HepG2 (cell line): ENCODE measurements around the gene TPO. TPM values are rescaled to one million over a fixed set of nuclear protein-coding genes. Genes with fewer than 3 reads are reported as not detected.

Source experiments
- ATAC-seq: fragments of 200-7000 bp; cut with Tn5 transposase; 3 replicates; pipeline ENCODE4 v1.9.1; 2020; ENCODE audit warnings: mild to moderate bottlenecking, moderate library complexity
- BruUV-seq: library from RNA; stranded (reverse); fragments of 400-500 nt; replicated peaks from 2 replicates; lab custom pipeline; 2021; lab: Mats Ljungman, UMichigan
- CTCF ChIA-PET: fragments of 300-600 bp; formaldehyde crosslinking; extraction: SDS; loops from one replicate; lab custom pipeline; 2021; ENCODE audit warnings: low total read pairs, inconsistent platforms, low intra/inter-chr PET ratio; lab: Yijun Ruan, JAX
- POLR2A ChIA-PET: fragments of 350-600 bp; sonication (Branson Sonifier 250); formaldehyde crosslinking; loops from one replicate; lab custom pipeline; 2020; ENCODE audit warnings: antibody characterized with exemption, inconsistent platforms; lab: Yijun Ruan, JAX
- DNase-seq: peaks from one replicate; pipeline ENCODE4 v3.0.0-alpha.2; 2015; ENCODE audit warnings: low spot score
- FAIRE-seq: peaks from 3 replicates; lab custom pipeline; 2011; peaks lifted over from hg19 to GRCh38; lab: Jason Lieb, UNC
- H2AFZ ChIP-seq: one replicate; pipeline ENCODE4 v1.6.1; 2011; ENCODE audit warnings: low read length, inconsistent platforms
- H3K27ac ChIP-seq: fragments of 300-600 bp; 3 replicates; pipeline ENCODE4 v1.8.0; 2011; ENCODE audit warnings: mixed run types, mild to moderate bottlenecking, mixed read lengths, low read length, inconsistent platforms; ENCODE audit not compliant: insufficient read depth; ENCODE audit errors: extremely low read length
- H3K27me3 ChIP-seq, 2 experiments: fragments of 200-600 bp in 1 of 2; 2 replicates in 1 of 2; 3 replicates in 1 of 2; pipeline versions ENCODE4 v1.6.0 to v1.8.0; 2011; ENCODE audit warnings: low read length in 2 of 2, mild to moderate bottlenecking in 2 of 2, moderate library complexity in 2 of 2, inconsistent platforms in 1 of 2; ENCODE audit not compliant: insufficient read depth in 2 of 2, control insufficient read depth in 1 of 2
- H3K36me3 ChIP-seq, 2 experiments: fragments of 200-600 bp in 1 of 2; replicated peaks in 1 of 2; 2 replicates in 1 of 2; 3 replicates in 1 of 2; pipeline versions ENCODE4 v1.5.1 to v1.8.0; 2011; ENCODE audit warnings: low read length in 2 of 2, inconsistent platforms in 1 of 2; ENCODE audit not compliant: insufficient read depth in 2 of 2, control insufficient read depth in 1 of 2
- H3K4me1 ChIP-seq: 2 replicates; pipeline ENCODE4 v1.5.1; 2012; ENCODE audit warnings: low read length, inconsistent platforms; ENCODE audit not compliant: insufficient read depth
- H3K4me2 ChIP-seq: 2 replicates; pipeline ENCODE4 v1.6.0; 2011; ENCODE audit warnings: low read depth, low read length, inconsistent platforms
- H3K4me3 ChIP-seq, 3 experiments: fragments of 200-600 bp in 1 of 3; sonication (generic), shearing (Covaris generic) in 1 of 3; replicated peaks in 1 of 3; 2 replicates each; pipeline ENCODE4 v1.5.1; 2011 to 2016; ENCODE audit warnings: low read length in 3 of 3, inconsistent platforms in 2 of 3, low read depth in 2 of 3, mild to moderate bottlenecking in 2 of 3, control low read depth in 1 of 3, mixed read lengths in 1 of 3; ENCODE audit not compliant: insufficient read depth in 1 of 3
- H3K79me2 ChIP-seq: one replicate; pipeline ENCODE4 v1.6.1; 2011; ENCODE audit warnings: low read length, inconsistent platforms; ENCODE audit not compliant: insufficient read depth
- H3K9ac ChIP-seq: 2 replicates; pipeline ENCODE4 v1.6.0; 2011; ENCODE audit warnings: mild to moderate bottlenecking, low read depth, low read length, inconsistent platforms; ENCODE audit not compliant: insufficient read depth
- H3K9me3 ChIP-seq: 2 replicates; pipeline ENCODE4 v1.5.1; 2012; ENCODE audit warnings: mild to moderate bottlenecking, low read length
- H4K20me1 ChIP-seq: 2 replicates; pipeline ENCODE4 v1.6.0; 2011; ENCODE audit warnings: inconsistent platforms, mild to moderate bottlenecking, low read length, moderate library complexity; ENCODE audit not compliant: insufficient read depth
- E2F2 ChIP-seq: sonication (generic); formaldehyde crosslinking; IDR thresholded peaks from 2 replicates; pipeline ENCODE4 v1.4.0; 2020; ENCODE audit warnings: missing genetic modification reagents, borderline replicate concordance
- HNF1A ChIP-seq, 2 experiments: sonication (generic) in 1 of 2; formaldehyde crosslinking in 1 of 2; IDR thresholded peaks; 2 replicates each; pipeline versions ENCODE4 v1.4.0 to v1.6.1; 2016 to 2020; ENCODE audit warnings: borderline replicate concordance in 1 of 2, low read depth in 1 of 2, mild to moderate bottlenecking in 1 of 2, missing genetic modification reagents in 1 of 2
- PREB ChIP-seq: sonication (generic); formaldehyde crosslinking; IDR thresholded peaks from 2 replicates; pipeline ENCODE4 v1.4.0; 2020; ENCODE audit warnings: missing genetic modification reagents
- PRPF4 ChIP-seq: fragments of 200-400 bp; formaldehyde crosslinking; IDR thresholded peaks from 2 replicates; pipeline ENCODE4 v1.6.1; 2016; ENCODE audit warnings: low read length, low read depth; ENCODE audit not compliant: poor library complexity, severe bottlenecking
- SIX1 ChIP-seq: sonication (generic); formaldehyde crosslinking; IDR thresholded peaks from 2 replicates; pipeline ENCODE4 v1.4.0; 2020; ENCODE audit warnings: missing genetic modification reagents, borderline replicate concordance
- ZBTB2 ChIP-seq: sonication (generic); formaldehyde crosslinking; IDR thresholded peaks from 2 replicates; pipeline ENCODE4 v1.8.0; 2022; ENCODE audit warnings: low read depth, missing genetic modification reagents
- ZNF160 ChIP-seq: sonication (generic); formaldehyde crosslinking; IDR thresholded peaks from 2 replicates; pipeline ENCODE4 v1.8.0; 2022; ENCODE audit warnings: mild to moderate bottlenecking, inconsistent platforms, missing genetic modification reagents
- ZNF280D ChIP-seq: sonication (generic); formaldehyde crosslinking; IDR thresholded peaks from 2 replicates; pipeline ENCODE4 v1.5.1; 2020; ENCODE audit warnings: mild to moderate bottlenecking, missing genetic modification reagents
- ZNF543 ChIP-seq: sonication (generic); formaldehyde crosslinking; IDR thresholded peaks from 2 replicates; pipeline ENCODE4 v1.4.0; 2020; ENCODE audit warnings: mild to moderate bottlenecking, missing genetic modification reagents
- ZNF550 ChIP-seq: sonication (generic); formaldehyde crosslinking; IDR thresholded peaks from 2 replicates; pipeline ENCODE4 v1.4.0; 2020; ENCODE audit warnings: mild to moderate bottlenecking, missing genetic modification reagents, borderline replicate concordance
- WGBS: methylation state at CpG from one replicate; pipeline ENCODE4 v1.1.6; 2017; ENCODE audit warnings: low lambda C conversion rate; 5-methylcytosine and 5-hydroxymethylcytosine counted together
- in situ Hi-C: cut with HindIII; loops from 2 replicates; pipeline ENCODE4 v1.10.0; 2017; ENCODE audit warnings: low pct_unique_long_range_greater_than_20kb; ENCODE audit not compliant: extremely low pct_ligation_motif_present
- intact Hi-C: fragments of 100-400 bp; cut with micrococcal nuclease; formaldehyde crosslinking; loops from one replicate; pipeline ENCODE4 v1.10.0; 2022; ENCODE audit not compliant: unreplicated experiment
- polyA plus RNA-seq, 8 experiments: library from polyadenylated mRNA; depleted of rRNA in 3 of 8; stranded (reverse) in 7 of 8; unstranded in 1 of 8; fragments of >200 nt; fragmentation: Illumina TruSeq in 4 of 8; extraction: Trizol in 4 of 8; gene quantifications; 2 replicates each; pipeline versions ENCODE4 v1.2.1 to v1.2.3, GENCODE V29; 2011 to 2016; ENCODE audit warnings: low read depth in 4 of 8, missing spikeins in 1 of 8, mixed read lengths in 1 of 8; ENCODE audit not compliant: insufficient read depth in 1 of 8
- total RNA-seq, 5 experiments: library from RNA; depleted of rRNA; stranded (reverse); fragments of >200 nt; fragmentation: Illumina TruSeq; extraction: Trizol; gene quantifications; 2 replicates each; pipeline ENCODE4 v1.2.3, GENCODE V29; 2016; ENCODE audit warnings: low read depth in 1 of 5

The TPO gene
- total and polyA plus RNA-seq, 2 of the 13 experiments (the other 11 are each of a cell fraction or from before 2014, with no cell fraction given) = not detected

- DNase-seq (no peak), ATAC-seq (no peak), FAIRE-seq (no peak)
- H3K36me3 ChIP-seq = no peaks in the 10 kb centered on the region
- H3K9ac ChIP-seq = no peak overlapping the region
- no peaks in the 10 kb centered on the region for H3K79me2 ChIP-seq
- H3K4me2 ChIP-seq = no peak overlapping the region
- no peaks in the 10 kb centered on the region for H3K4me1 ChIP-seq
- H3K27ac ChIP-seq = no peak overlapping the region
- no peaks in the 10 kb centered on the region for H3K9me3 ChIP-seq
- in situ Hi-C loops (no loop called here), intact Hi-C loops (no loop called here)
- no peaks in the 10 kb centered on the region for H4K20me1 ChIP-seq
- POLR2A ChIA-PET = no interaction called here
- BruUV-seq = no TSS peak
- WGBS = 27% methylated on average over 8 of the region's 13 CpGs
- CTCF ChIA-PET = no interaction called here
- no peak overlapping the region for H2AFZ ChIP-seq
- peaks cover 7 to 90% of the 10 kb centered on the region in 2 experiments; a peak in 4 of 5 replicates for H3K27me3 ChIP-seq
- H3K4me3 ChIP-seq = no peak overlapping the region
- TF ChIP-seq SIX1 = no peak
- TF ChIP-seq ZNF160 = no peak
- no peak for TF ChIP-seq ZNF550
- no peak for TF ChIP-seq PREB
- TF ChIP-seq HNF1A (IDR thresholded peaks at IDR 0.05; ENCODE audit: low read depth) = no peak
- TF ChIP-seq HNF1A (CRISPR knock-in tag; IDR thresholded peaks at IDR 0.05; ENCODE audit: borderline replicate concordance) = no peak
- TF ChIP-seq E2F2 (CRISPR knock-in tag) = no peak
- TF ChIP-seq ZBTB2 = no peak
- TF ChIP-seq ZNF280D (CRISPR knock-in tag) = no peak
- no peak for TF ChIP-seq ZNF543 (CRISPR knock-in tag)
- no peak for TF ChIP-seq PRPF4
Measured at GRCh38 chr2:1497122-1497611, 83.9 kb downstream of the TPO start.
